ENCODE results near the gene SNX17.

SNX17 gene

GRCh38 chr2:27362678-27363420 is 7.6 kb upstream of the SNX17 start:
- no peak for FAIRE-seq

GRCh38 chr2:27363933-27364332 is 6.5 kb upstream of the SNX17 start:
- FAIRE-seq, result no peak
- no peak for DNase-seq (ENCODE audit: insufficient read length, low spot score)

More at GRCh38 chr2:27362678-27363420, 7.6 kb upstream of the SNX17 start:
- DNase-seq (ENCODE audit: insufficient read length, low spot score), result no peak

GRCh38 chr2:27369471-27370025 is 868 bp upstream of the SNX17 start:
- FAIRE-seq, result peak; percentile 47
- DNase-seq (ENCODE audit: insufficient read length, low spot score), result peak; percentile 29

- peak; percentile 24 for DNase-seq (ENCODE audit: insufficient read length, low spot score)
- FAIRE-seq, result peak; percentile 74
Measured at GRCh38 chr2:27370816-27371620, 602 bp downstream of the SNX17 start.

- FAIRE-seq (no peak), DNase-seq (ENCODE audit: insufficient read length, low spot score) (no peak)
Measured at GRCh38 chr2:27372937-27373336, 2.5 kb downstream of the SNX17 start.

GRCh38 chr2:27373567-27373966 is 3.2 kb downstream of the SNX17 start:
- DNase-seq (ENCODE audit: insufficient read length, low spot score) (no peak), FAIRE-seq (no peak)

- DNase-seq (ENCODE audit: insufficient read length, low spot score) (no peak), FAIRE-seq (no peak)
Measured at GRCh38 chr2:27375513-27376099, 5.2 kb downstream of the SNX17 start.

- DNase-seq (ENCODE audit: insufficient read length, low spot score) (no peak), FAIRE-seq (no peak)
Measured at GRCh38 chr2:27376151-27376865, 5.9 kb downstream of the SNX17 start.

- DNase-seq (ENCODE audit: insufficient read length, low spot score), result no peak
- no peak for FAIRE-seq
Measured at GRCh38 chr2:27376866-27377617, 6.6 kb downstream of the SNX17 start.

- FAIRE-seq, result no peak
- no peak for DNase-seq (ENCODE audit: insufficient read length, low spot score)
Measured at GRCh38 chr2:27377618-27378095, 7.2 kb downstream of the SNX17 start.

- no peak for DNase-seq (ENCODE audit: insufficient read length, low spot score)
Measured at GRCh38 chr2:27378096-27378808, 7.8 kb downstream of the SNX17 start.

GRCh38 chr2:27378809-27379290 is 8.4 kb downstream of the SNX17 start:
- FAIRE-seq, result no peak
- DNase-seq (ENCODE audit: insufficient read length, low spot score), result no peak

More at GRCh38 chr2:27378096-27378808, 7.8 kb downstream of the SNX17 start:
- FAIRE-seq, result no peak

- DNase-seq (ENCODE audit: insufficient read length, low spot score), result no peak
- FAIRE-seq, result no peak
Measured at GRCh38 chr2:27379383-27379835, 9.0 kb downstream of the SNX17 start.

- FAIRE-seq (peak; percentile 83), DNase-seq (ENCODE audit: insufficient read length, low spot score) (no peak)
Measured at GRCh38 chr2:27379836-27380625, 9.6 kb downstream of the SNX17 start.

- FAIRE-seq (peak; percentile 96), DNase-seq (ENCODE audit: insufficient read length, low spot score) (peak; percentile 95)
Measured at GRCh38 chr2:27380626-27381545, 10.5 kb downstream of the SNX17 start, which contains the start of gene ZNF513. Gene ZNF513 (minus strand): TSS chr2:27380734. CDS start chr2:27380526, 208 bp downstream.

GRCh38 chr2:27381577-27382181 is 11.3 kb downstream of the SNX17 start:
- DNase-seq (ENCODE audit: insufficient read length, low spot score), result no peak
- FAIRE-seq, result no peak

Data from GM19239 (cell line).